Germinal center (tissue), 1 donor: ENCODE measurements around the gene ARFGAP1.

Experiments used
- DNase-seq: peaks from one replicate; pipeline ENCODE4 v3.0.0; 2012; ENCODE audit warnings: mixed read lengths, low spot score

Gene ARFGAP1

GRCh38 chr20:63272105-63273058 is at the start of gene ARFGAP1:
ARFGAP1 (plus strand) TSS chr20:63272813; CDS start chr20:63275581, 2,768 bp downstream.
- peak; percentile 94 for DNase-seq

- DNase-seq, result peak; percentile 34
Measured at GRCh38 chr20:63223121-63223825, 49.3 kb upstream of the ARFGAP1 start.

- no peak for DNase-seq
Measured at GRCh38 chr20:63223826-63224207, 48.8 kb upstream of the ARFGAP1 start.

- no peak for DNase-seq
Measured at GRCh38 chr20:63224412-63225081, 48.1 kb upstream of the ARFGAP1 start.

- DNase-seq, result no peak
Measured at GRCh38 chr20:63225082-63225454, 47.5 kb upstream of the ARFGAP1 start.

GRCh38 chr20:63226042-63226943 is 46.3 kb upstream of the ARFGAP1 start:
- DNase-seq, result no peak

GRCh38 chr20:63227260-63227659 is 45.4 kb upstream of the ARFGAP1 start:
- no peak for DNase-seq

GRCh38 chr20:63228806-63229205 is 43.8 kb upstream of the ARFGAP1 start:
- DNase-seq, result no peak

- no peak for DNase-seq
Measured at GRCh38 chr20:63230800-63231268, 41.8 kb upstream of the ARFGAP1 start.

- no peak for DNase-seq
Measured at GRCh38 chr20:63232235-63233060, 40.2 kb upstream of the ARFGAP1 start.

- no peak for DNase-seq
Measured at GRCh38 chr20:63233061-63233344, 39.6 kb upstream of the ARFGAP1 start.

- no peak for DNase-seq
Measured at GRCh38 chr20:63233924-63234323, 38.7 kb upstream of the ARFGAP1 start.

GRCh38 chr20:63234693-63235398 is 37.8 kb upstream of the ARFGAP1 start:
- DNase-seq, result peak; percentile 29

- no peak for DNase-seq
Measured at GRCh38 chr20:63235399-63235983, 37.1 kb upstream of the ARFGAP1 start, which contains the start of gene BIRC7. BIRC7 (plus strand) TSS chr20:63235905; CDS start chr20:63236097, 192 bp downstream.

- DNase-seq, result no peak
Measured at GRCh38 chr20:63236116-63236837, 36.3 kb upstream of the ARFGAP1 start.

GRCh38 chr20:63238031-63238430 is 34.6 kb upstream of the ARFGAP1 start:
- no peak for DNase-seq

GRCh38 chr20:63238514-63239125 is 34.0 kb upstream of the ARFGAP1 start:
- DNase-seq, result no peak

- no peak for DNase-seq
Measured at GRCh38 chr20:63239431-63239830, 33.2 kb upstream of the ARFGAP1 start.
